HG02571 (cell line): Measurements from ENCODE around the gene AOPEP.
A peak's percentile ranks its signal among the peaks of the same experiment; 100 is the strongest.

Experiments used
- ATAC-seq: cut with Tn5 transposase; IDR thresholded peaks from one replicate; pipeline ENCODE4 v1.9.1; 2021; ENCODE audit warnings: mild to moderate bottlenecking, moderate library complexity; ENCODE audit not compliant: unreplicated experiment

Gene AOPEP

GRCh38 chr9:94726495-94727191, at the start of gene AOPEP:
Gene AOPEP (plus strand): TSS chr9:94726699. CDS start chr9:94759784, 33,085 bp downstream.
- peak; percentile 96 for ATAC-seq

- ATAC-seq, result no peak
These were observed 48.6 kb upstream of the AOPEP start for GRCh38 chr9:94677929-94678328.

GRCh38 chr9:94679587-94679986, 46.9 kb upstream of the AOPEP start:
- ATAC-seq, result no peak

GRCh38 chr9:94680020-94680419, 46.5 kb upstream of the AOPEP start:
- no peak for ATAC-seq

- no peak for ATAC-seq
These were observed 45.9 kb upstream of the AOPEP start for GRCh38 chr9:94680621-94681020.

- no peak for ATAC-seq
These were observed 45.0 kb upstream of the AOPEP start for GRCh38 chr9:94681508-94681907.

GRCh38 chr9:94685359-94685758, 41.1 kb upstream of the AOPEP start:
- no peak for ATAC-seq

- ATAC-seq, result no peak
These were observed 39.0 kb upstream of the AOPEP start for GRCh38 chr9:94687451-94687850.

- no peak for ATAC-seq
These were observed 36.2 kb upstream of the AOPEP start for GRCh38 chr9:94690344-94690743.

GRCh38 chr9:94692601-94693000, 33.9 kb upstream of the AOPEP start:
- no peak for ATAC-seq

- ATAC-seq, result no peak
These were observed 32.9 kb upstream of the AOPEP start for GRCh38 chr9:94693485-94694204.

GRCh38 chr9:94696545-94696944, 30.0 kb upstream of the AOPEP start:
- ATAC-seq, result no peak

- no peak for ATAC-seq
These were observed 28.4 kb upstream of the AOPEP start for GRCh38 chr9:94697972-94698581.

- no peak for ATAC-seq
These were observed 26.7 kb upstream of the AOPEP start for GRCh38 chr9:94699715-94700373.

GRCh38 chr9:94700445-94700844, 26.1 kb upstream of the AOPEP start:
- no peak for ATAC-seq

GRCh38 chr9:94703488-94704140, 22.9 kb upstream of the AOPEP start:
- no peak for ATAC-seq

GRCh38 chr9:94705162-94705702, 21.3 kb upstream of the AOPEP start:
- no peak for ATAC-seq

GRCh38 chr9:94706922-94707321, 19.6 kb upstream of the AOPEP start:
- ATAC-seq, result no peak

GRCh38 chr9:94713436-94714215, 12.9 kb upstream of the AOPEP start:
- ATAC-seq, result no peak

- no peak for ATAC-seq
These were observed 12.0 kb upstream of the AOPEP start for GRCh38 chr9:94714494-94714893.
